T-cell (primary cell): ENCODE data around the gene CCDC69. TPM values are rescaled to one million over a fixed set of nuclear protein-coding genes. Genes with fewer than 3 reads are reported as not detected.

Experiments
- ATAC-seq, 4 experiments: fragments of 200-7000 bp in 3 of 4; fragments of 150-1000 bp in 1 of 4; cut with Tn5 transposase; replicated peaks in 1 of 4; 1 replicate in 3 of 4; 2 replicates in 1 of 4; pipeline ENCODE4 v1.10.0; 2021; ENCODE audit warnings: moderate library complexity in 3 of 4, mild to moderate bottlenecking in 2 of 4, moderate number of reproducible peaks in 1 of 4
- CTCF ChIA-PET, 2 donors: fragments of 300-600 bp; sonication (Branson Sonifier 250); formaldehyde crosslinking; loops; one replicate each; lab custom pipeline; 2022; ENCODE audit warnings: antibody characterized with exemption in 2 of 2; lab: Charles Lee
- POLR2A ChIA-PET, 2 donors: fragments of 300-600 bp; sonication (Branson Sonifier 250); formaldehyde crosslinking; loops; one replicate each; lab custom pipeline; 2022; ENCODE audit warnings: antibody characterized with exemption in 2 of 2; lab: Charles Lee
- DNase-seq, 35 experiments: peaks; one replicate each; pipeline versions ENCODE4 v3.0.0 to v3.0.0-alpha.2; 2013 to 2023
- H3K27ac ChIP-seq: one replicate; pipeline ENCODE4 v1.5.1; 2013; ENCODE audit warnings: low read length
- H3K27me3 ChIP-seq, 2 experiments: replicated peaks in 1 of 2; 1 replicate in 1 of 2; 2 replicates in 1 of 2; pipeline versions ENCODE4 v1.6.1 to v1.7.0; 2013; ENCODE audit warnings: low read length in 1 of 2, mixed read lengths in 1 of 2; ENCODE audit not compliant: control insufficient read depth in 2 of 2, insufficient read depth in 2 of 2; ENCODE audit errors: extremely low read depth in 1 of 2
- H3K36me3 ChIP-seq, 2 donors: 1 replicate in 1 of 2; 2 replicates in 1 of 2; pipeline versions ENCODE4 v1.6.1 to v1.7.0; 2013; ENCODE audit warnings: low read length in 1 of 2; ENCODE audit not compliant: control insufficient read depth in 2 of 2, insufficient read depth in 1 of 2; ENCODE audit errors: extremely low read depth in 1 of 2
- H3K4me1 ChIP-seq, 2 experiments: 1 replicate in 1 of 2; 2 replicates in 1 of 2; pipeline versions ENCODE4 v1.6.1 to v1.7.0; 2013; ENCODE audit warnings: low read length in 2 of 2, mixed read lengths in 1 of 2; ENCODE audit not compliant: insufficient read depth in 2 of 2, control insufficient read depth in 1 of 2; ENCODE audit errors: extremely low read depth in 1 of 2
- H3K4me3 ChIP-seq, 2 donors: 1 replicate in 1 of 2; 2 replicates in 1 of 2; pipeline versions ENCODE4 v1.5.1 to v1.7.0; 2013; ENCODE audit warnings: mild to moderate bottlenecking in 2 of 2, low read length in 1 of 2, moderate library complexity in 1 of 2; ENCODE audit not compliant: control insufficient read depth in 1 of 2; ENCODE audit errors: extremely low read depth in 1 of 2
- H3K9me3 ChIP-seq: 2 replicates; pipeline ENCODE4 v1.7.0; 2013
- H3K27ac Mint-ChIP-seq, 2 donors: one replicate each; pipeline ENCODE4 v1.8.0; 2020 to 2021; ENCODE audit warnings: mild to moderate bottlenecking in 2 of 2, mixed read lengths in 2 of 2
- H3K27me3 Mint-ChIP-seq, 2 donors: one replicate each; pipeline ENCODE4 v1.8.0; 2021 to 2022; ENCODE audit warnings: mixed read lengths in 2 of 2
- H3K36me3 Mint-ChIP-seq: one replicate; pipeline ENCODE4 v1.8.0; 2021; ENCODE audit warnings: mixed read lengths
- H3K4me1 Mint-ChIP-seq, 3 donors: one replicate each; pipeline ENCODE4 v1.8.0; 2020 to 2022; ENCODE audit warnings: mixed read lengths in 3 of 3, mild to moderate bottlenecking in 1 of 3
- H3K4me3 Mint-ChIP-seq, 3 donors: one replicate each; pipeline ENCODE4 v1.8.0; 2020 to 2022; ENCODE audit warnings: mild to moderate bottlenecking in 3 of 3, mixed read lengths in 3 of 3, moderate library complexity in 3 of 3
- H3K9me3 Mint-ChIP-seq, 3 donors: one replicate each; pipeline ENCODE4 v1.8.0; 2020 to 2022; ENCODE audit warnings: mixed read lengths in 3 of 3
- WGBS: methylation state at CpG from one replicate; pipeline ENCODE4 v1.1.5; 2013; ENCODE audit warnings: missing lambda C conversion rate; ENCODE audit not compliant: insufficient coverage; 5-methylcytosine and 5-hydroxymethylcytosine counted together
- total RNA-seq, 35 experiments: library from RNA in 6 of 35; stranded (reverse) in 6 of 35; fragments of 120-200 nt in 1 of 35; gene quantifications; one replicate each; pipeline versions ENCODE4 v1.2.1 to v1.2.4 and lab custom pipeline; 2013 to 2026

Gene CCDC69
- total RNA-seq, 5 donors from 2014 or later (not counting 1 experiment from before 2014, with no cell fraction given): 86.3 to 112 (median 93.5) TPM

DNA sequence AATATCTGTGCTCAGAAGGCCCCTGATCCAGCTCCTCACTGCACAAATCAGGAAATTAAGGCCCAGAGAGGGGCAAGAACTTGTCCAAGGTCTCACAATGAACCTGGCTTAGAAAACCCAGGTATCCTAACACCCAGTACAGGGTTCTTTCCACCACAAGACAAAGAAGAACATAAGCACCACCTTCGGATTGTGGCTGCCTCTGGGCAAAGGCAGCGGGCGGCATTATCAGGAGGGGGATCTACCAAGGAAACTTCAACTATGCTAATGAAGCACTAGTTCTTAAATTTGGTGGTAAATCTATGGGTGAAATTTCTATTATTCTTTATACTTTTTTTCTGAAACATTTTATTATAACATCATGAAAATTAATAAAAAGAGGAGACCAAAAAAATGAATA lies 84.2 kb downstream of the CCDC69 start:
- no peaks in the 10 kb centered on the region for H3K9me3 ChIP-seq
- ChIA-PET CTCF (interaction anchor here (0.6 to 4.9 kb wide), 8 partner anchors 9 to 25 kb away, joined by 3 to 26 read pairs (median 4); no protein-coding TSS in a partner anchor), POLR2A (interaction anchor here (0.6 kb wide), 2 partner anchors 17 to 113 kb away, joined by 3 to 4 read pairs; partner anchors contain the start of gene GM2A (in 1 of the 2))
- Mint-ChIP-seq H3K4me1 (peaks cover 86 to 90% (median 89%) of the 10 kb centered on the region in 3 donors), H3K4me3 (peak overlapping the region in 2 of 3 donors; percentile 1 to 54), H3K27ac (peak overlapping the region; percentile 81 to 89), H3K27me3 (no peaks in the 10 kb centered on the region), H3K36me3 (peaks cover 51% of the 10 kb centered on the region), H3K9me3 (no peaks in the 10 kb centered on the region)
- H3K27ac ChIP-seq: peak overlapping the region; percentile 82
- H3K27me3 ChIP-seq: no peaks in the 10 kb centered on the region
- peak in 3 of 4 experiments; percentile 32 to 39 (median 35) for ATAC-seq
- WGBS: no CpG with 5 or more reads among the region's 3 CpGs
- DNase-seq: peak in 2 of 35 experiments; percentile 26 to 56
- peaks cover 56 to 84% of the 10 kb centered on the region in 2 experiments for H3K4me1 ChIP-seq
- peak overlapping the region in 1 of 2 donors; percentile 30 for H3K4me3 ChIP-seq
- peaks cover 22 to 89% of the 10 kb centered on the region in 2 donors for H3K36me3 ChIP-seq

DNA sequence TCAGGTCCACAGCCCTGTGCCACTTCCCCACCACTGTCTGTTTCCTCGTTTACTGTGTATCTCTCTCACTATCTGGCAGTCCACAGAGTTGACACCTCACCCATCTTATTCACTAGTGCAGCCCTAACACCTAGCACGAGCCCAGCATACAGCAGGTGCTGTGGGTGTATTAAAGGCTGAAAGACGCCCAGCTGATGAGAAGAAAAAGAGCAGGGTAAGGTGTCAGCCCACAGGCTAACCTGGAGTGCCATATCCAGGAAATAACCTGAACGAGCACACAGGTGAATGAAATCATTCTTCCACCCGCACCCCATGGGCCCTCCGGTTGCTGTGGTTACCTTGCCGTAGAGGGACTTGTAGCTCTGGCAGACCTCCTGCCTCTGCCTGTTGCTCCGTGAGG lies 84.9 kb downstream of the CCDC69 start:
- peaks cover 86 to 90% (median 89%) of the 10 kb centered on the region in 3 donors for H3K4me1 Mint-ChIP-seq
- peak; percentile 12 to 67 (median 32) for ATAC-seq
- peak overlapping the region; percentile 0 to 54 (median 1) for H3K4me3 Mint-ChIP-seq
- Histone ChIP-seq H3K4me1 (peaks cover 51 to 83% of the 10 kb centered on the region in 2 experiments), H3K36me3 (peaks cover 28 to 89% of the 10 kb centered on the region in 2 donors), H3K9me3 (no peaks in the 10 kb centered on the region), H3K4me3 (peak overlapping the region in 1 of 2 donors; percentile 30), H3K27ac (peak overlapping the region; percentile 82), H3K27me3 (no peaks in the 10 kb centered on the region)
- H3K36me3 Mint-ChIP-seq: peaks cover 55% of the 10 kb centered on the region
- 16% methylated on average over 2 of the region's 8 CpGs for WGBS
- ChIA-PET POLR2A (interaction anchor here in 1 of 2 donors (0.6 kb wide), 1 partner anchor 18 kb away, joined by 3 read pairs; no protein-coding TSS in a partner anchor), CTCF (interaction anchor here (0.6 to 4.9 kb wide), 8 partner anchors 9 to 26 kb away, joined by 3 to 26 read pairs (median 4); no protein-coding TSS in a partner anchor)
- H3K9me3 Mint-ChIP-seq: no peaks in the 10 kb centered on the region
- DNase-seq: peak in 29 of 35 experiments; percentile 12 to 70 (median 43)
- peak overlapping the region; percentile 81 to 89 for H3K27ac Mint-ChIP-seq
- H3K27me3 Mint-ChIP-seq: no peaks in the 10 kb centered on the region

DNA sequence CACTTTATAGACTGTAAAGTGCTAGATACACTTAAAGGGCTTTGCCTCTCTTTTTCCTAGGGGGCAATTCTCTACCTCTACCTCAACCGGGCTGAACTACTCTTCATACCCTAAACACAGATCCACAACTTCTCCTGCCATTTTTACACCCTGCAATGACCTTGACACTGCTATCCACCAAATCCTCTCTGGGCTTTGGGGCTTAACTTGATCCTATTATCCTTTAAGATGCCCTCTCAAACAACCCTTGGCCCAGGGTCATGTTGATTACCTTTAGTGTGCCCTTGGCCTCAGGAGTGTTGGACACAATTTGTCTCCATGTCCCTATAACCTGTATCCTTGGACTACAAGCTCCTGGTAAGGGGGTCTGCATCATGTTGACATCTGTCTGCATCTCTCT lies 85.8 kb downstream of the CCDC69 start:
- H3K27ac ChIP-seq: peak overlapping the region; percentile 82
- no peaks in the 10 kb centered on the region for H3K27me3 ChIP-seq
- ChIA-PET CTCF (interaction anchor here (0.5 to 4.7 kb wide), 5 partner anchors 9 to 52 kb away, joined by 3 to 25 read pairs (median 5); no protein-coding TSS in a partner anchor), POLR2A (no interaction called here)
- Mint-ChIP-seq H3K27me3 (no peaks in the 10 kb centered on the region), H3K4me3 (peak overlapping the region in 1 of 3 donors; percentile 54), H3K36me3 (peaks cover 56% of the 10 kb centered on the region), H3K9me3 (no peaks in the 10 kb centered on the region), H3K4me1 (peaks cover 86 to 90% (median 89%) of the 10 kb centered on the region in 3 donors), H3K27ac (peak overlapping the region; percentile 81 to 89)
- no peak overlapping the region for H3K4me3 ChIP-seq
- peaks cover 28 to 89% of the 10 kb centered on the region in 2 donors for H3K36me3 ChIP-seq
- peaks cover 44 to 76% of the 10 kb centered on the region in 2 experiments for H3K4me1 ChIP-seq
- H3K9me3 ChIP-seq: no peaks in the 10 kb centered on the region
- WGBS: 83% methylated on average over 1 of the region's 1 CpG
- DNase-seq: no peak
- no peak for ATAC-seq

DNA sequence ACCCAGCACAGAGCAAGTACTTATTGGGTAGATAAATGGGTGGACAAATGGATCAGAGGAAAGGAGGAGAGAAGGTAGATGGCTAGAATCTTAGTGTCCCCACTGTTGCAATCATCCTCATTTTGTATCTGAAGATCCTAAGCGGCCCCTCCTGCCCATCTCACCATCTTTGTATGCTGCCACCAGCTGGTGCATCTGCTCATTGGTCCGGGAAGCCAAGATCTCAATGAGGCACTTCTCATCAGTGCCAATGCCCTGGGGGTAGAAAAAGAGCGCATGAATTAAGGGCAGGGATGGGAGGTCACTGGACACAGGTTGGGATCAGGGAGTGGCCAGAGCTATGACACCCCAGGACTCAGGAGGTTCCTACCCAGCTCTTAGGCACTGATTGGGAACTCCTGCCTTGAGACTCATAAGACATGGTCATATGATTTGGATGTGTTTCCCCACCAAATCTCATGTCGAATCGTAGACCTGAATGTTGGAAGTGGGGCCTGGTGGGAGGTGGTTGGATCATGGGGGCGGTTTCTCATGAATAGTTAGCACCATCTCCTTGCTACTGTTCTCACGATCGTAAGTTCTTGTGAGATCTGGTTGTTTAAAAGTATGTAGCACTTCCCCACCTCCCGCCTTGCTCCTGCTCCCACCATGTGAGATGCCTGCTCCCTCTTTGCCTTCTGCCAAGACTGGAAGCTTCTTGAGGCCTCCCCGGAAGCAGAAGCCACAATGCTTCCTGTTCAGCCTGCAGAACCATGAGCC lies 86.6 kb downstream of the CCDC69 start:
- H3K36me3 Mint-ChIP-seq: peaks cover 62% of the 10 kb centered on the region
- POLR2A ChIA-PET: no interaction called here
- Histone ChIP-seq H3K4me3 (no peak overlapping the region), H3K9me3 (no peaks in the 10 kb centered on the region), H3K27me3 (no peaks in the 10 kb centered on the region), H3K4me1 (peaks cover 39 to 76% of the 10 kb centered on the region in 2 experiments), H3K36me3 (peaks cover 29 to 90% of the 10 kb centered on the region in 2 donors), H3K27ac (peak overlapping the region; percentile 19)
- WGBS: 93% methylated on average over 2 of the region's 10 CpGs
- H3K4me3 Mint-ChIP-seq: no peak overlapping the region
- DNase-seq (no peak), ATAC-seq (no peak)
- H3K27ac Mint-ChIP-seq: peak overlapping the region; percentile 81 to 89
- H3K4me1 Mint-ChIP-seq: peaks cover 84 to 90% (median 88%) of the 10 kb centered on the region in 3 donors
- no peaks in the 10 kb centered on the region for H3K27me3 Mint-ChIP-seq
- H3K9me3 Mint-ChIP-seq: no peaks in the 10 kb centered on the region
- CTCF ChIA-PET: interaction anchor here (0.5 to 3.5 kb wide), 5 partner anchors 8 to 53 kb away, joined by 3 to 15 read pairs (median 4); no protein-coding TSS in a partner anchor

DNA sequence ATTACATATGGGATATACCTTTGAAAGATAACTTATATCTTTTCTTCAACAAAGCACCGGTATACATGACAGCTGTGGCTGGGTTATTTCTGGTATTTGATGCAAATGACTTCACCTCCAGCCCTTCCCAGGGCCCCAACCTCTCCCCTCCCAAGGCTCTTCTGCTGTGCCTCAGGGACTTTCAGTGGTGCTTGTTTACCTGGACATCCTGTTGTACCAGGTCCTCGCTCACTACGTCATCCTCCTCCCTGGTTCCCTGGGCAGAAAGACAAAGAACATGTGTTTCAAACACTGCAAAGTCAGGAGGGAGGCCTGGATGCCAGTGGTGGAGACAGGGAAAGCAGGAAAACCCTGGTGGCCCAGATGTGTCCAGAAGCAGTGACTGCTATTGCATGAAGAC lies 89.7 kb downstream of the CCDC69 start:
- no peaks in the 10 kb centered on the region for H3K9me3 Mint-ChIP-seq
- peaks cover 76% of the 10 kb centered on the region for H3K36me3 Mint-ChIP-seq
- peaks cover 75 to 86% (median 85%) of the 10 kb centered on the region in 3 donors for H3K4me1 Mint-ChIP-seq
- H3K27ac Mint-ChIP-seq: peak overlapping the region; percentile 74 to 97
- no peak overlapping the region for H3K4me3 Mint-ChIP-seq
- no peak for ATAC-seq
- H3K4me1 ChIP-seq: peaks cover 26 to 61% of the 10 kb centered on the region in 2 experiments
- H3K27ac ChIP-seq: peak overlapping the region; percentile 7
- peaks cover 33 to 100% of the 10 kb centered on the region in 2 donors for H3K36me3 ChIP-seq
- no peaks in the 10 kb centered on the region for H3K9me3 ChIP-seq
- no peaks in the 10 kb centered on the region for H3K27me3 ChIP-seq
- no peaks in the 10 kb centered on the region for H3K27me3 Mint-ChIP-seq
- H3K4me3 ChIP-seq: no peak overlapping the region
- no peak for DNase-seq
- whole genome bisulfite sequencing: 95% methylated on average over 2 of the region's 3 CpGs
- CTCF ChIA-PET: interaction anchor here (1.0 to 3.5 kb wide), 5 partner anchors 8 to 31 kb away, joined by 4 to 15 read pairs (median 5); no protein-coding TSS in a partner anchor
- POLR2A ChIA-PET: no interaction called here

DNA sequence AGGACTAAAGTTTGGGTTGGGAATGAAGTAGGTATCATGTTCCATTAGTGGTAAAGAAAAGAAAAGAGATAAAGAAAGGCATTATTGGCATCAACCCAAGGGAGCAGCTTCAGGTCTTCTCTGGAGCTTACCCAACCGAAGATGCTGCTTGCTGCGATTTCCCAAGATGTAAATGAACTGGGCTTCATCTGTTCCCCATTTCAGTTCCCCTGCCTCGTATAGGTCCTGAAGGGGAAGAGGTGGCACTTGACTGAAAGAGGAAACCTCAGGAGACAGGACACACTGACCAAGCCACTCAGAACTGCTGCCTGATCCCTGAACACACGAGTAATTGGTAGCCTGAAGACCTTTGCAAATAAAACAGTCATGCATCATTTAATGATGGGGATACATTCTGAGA lies 90.9 kb downstream of the CCDC69 start:
- Mint-ChIP-seq H3K4me3 (no peak overlapping the region), H3K27ac (peak overlapping the region; percentile 65 to 97), H3K4me1 (peaks cover 62 to 81% (median 80%) of the 10 kb centered on the region in 3 donors), H3K36me3 (peaks cover 76% of the 10 kb centered on the region), H3K27me3 (no peaks in the 10 kb centered on the region), H3K9me3 (no peaks in the 10 kb centered on the region)
- H3K4me3 ChIP-seq: no peak overlapping the region
- H3K27ac ChIP-seq: no peak overlapping the region
- POLR2A ChIA-PET: no interaction called here
- DNase-seq: no peak
- H3K36me3 ChIP-seq: peaks cover 35 to 100% of the 10 kb centered on the region in 2 donors
- H3K9me3 ChIP-seq: no peaks in the 10 kb centered on the region
- H3K4me1 ChIP-seq: peaks cover 19 to 48% of the 10 kb centered on the region in 2 experiments
- no peak for ATAC-seq
- CTCF ChIA-PET: interaction anchor here in 1 of 2 donors (0.5 to 8.1 kb wide), 2 partner anchors 26 to 32 kb away, joined by 3 to 137 read pairs; no protein-coding TSS in a partner anchor
- H3K27me3 ChIP-seq: no peaks in the 10 kb centered on the region
- 93% methylated on average over 3 of the region's 4 CpGs for WGBS
